HepG2 (cell line): ENCODE results near the gene SIMC1. TPM values are rescaled to one million over a fixed set of nuclear protein-coding genes. Genes with fewer than 3 reads are reported as not detected.

Experiments used
- ATAC-seq: fragments of 200-7000 bp; cut with Tn5 transposase; 3 replicates; pipeline ENCODE4 v1.9.1; 2020; ENCODE audit warnings: mild to moderate bottlenecking, moderate library complexity
- BruUV-seq: library from RNA; stranded (reverse); fragments of 400-500 nt; replicated peaks from 2 replicates; lab custom pipeline; 2021; lab: Mats Ljungman, UMichigan
- CTCF ChIA-PET: fragments of 300-600 bp; formaldehyde crosslinking; extraction: SDS; loops from one replicate; lab custom pipeline; 2021; ENCODE audit warnings: low total read pairs, inconsistent platforms, low intra/inter-chr PET ratio; lab: Yijun Ruan, JAX
- POLR2A ChIA-PET: fragments of 350-600 bp; sonication (Branson Sonifier 250); formaldehyde crosslinking; loops from one replicate; lab custom pipeline; 2020; ENCODE audit warnings: antibody characterized with exemption, inconsistent platforms; lab: Yijun Ruan, JAX
- DNase-seq: peaks from one replicate; pipeline ENCODE4 v3.0.0-alpha.2; 2015; ENCODE audit warnings: low spot score
- FAIRE-seq: peaks from 3 replicates; lab custom pipeline; 2011; peaks lifted over from hg19 to GRCh38; lab: Jason Lieb, UNC
- H2AFZ ChIP-seq: one replicate; pipeline ENCODE4 v1.6.1; 2011; ENCODE audit warnings: low read length, inconsistent platforms
- H3K27ac ChIP-seq: fragments of 300-600 bp; 3 replicates; pipeline ENCODE4 v1.8.0; 2011; ENCODE audit warnings: mixed run types, mild to moderate bottlenecking, mixed read lengths, low read length, inconsistent platforms; ENCODE audit not compliant: insufficient read depth; ENCODE audit errors: extremely low read length
- H3K27me3 ChIP-seq, 2 experiments: fragments of 200-600 bp in 1 of 2; 2 replicates in 1 of 2; 3 replicates in 1 of 2; pipeline versions ENCODE4 v1.6.0 to v1.8.0; 2011; ENCODE audit warnings: low read length in 2 of 2, mild to moderate bottlenecking in 2 of 2, moderate library complexity in 2 of 2, inconsistent platforms in 1 of 2; ENCODE audit not compliant: insufficient read depth in 2 of 2, control insufficient read depth in 1 of 2
- H3K36me3 ChIP-seq, 2 experiments: fragments of 200-600 bp in 1 of 2; replicated peaks in 1 of 2; 2 replicates in 1 of 2; 3 replicates in 1 of 2; pipeline versions ENCODE4 v1.5.1 to v1.8.0; 2011; ENCODE audit warnings: low read length in 2 of 2, inconsistent platforms in 1 of 2; ENCODE audit not compliant: insufficient read depth in 2 of 2, control insufficient read depth in 1 of 2
- H3K4me1 ChIP-seq: 2 replicates; pipeline ENCODE4 v1.5.1; 2012; ENCODE audit warnings: low read length, inconsistent platforms; ENCODE audit not compliant: insufficient read depth
- H3K4me2 ChIP-seq: 2 replicates; pipeline ENCODE4 v1.6.0; 2011; ENCODE audit warnings: low read depth, low read length, inconsistent platforms
- H3K4me3 ChIP-seq, 3 experiments: fragments of 200-600 bp in 1 of 3; sonication (generic), shearing (Covaris generic) in 1 of 3; replicated peaks in 1 of 3; 2 replicates each; pipeline ENCODE4 v1.5.1; 2011 to 2016; ENCODE audit warnings: low read length in 3 of 3, inconsistent platforms in 2 of 3, low read depth in 2 of 3, mild to moderate bottlenecking in 2 of 3, control low read depth in 1 of 3, mixed read lengths in 1 of 3; ENCODE audit not compliant: insufficient read depth in 1 of 3
- H3K79me2 ChIP-seq: one replicate; pipeline ENCODE4 v1.6.1; 2011; ENCODE audit warnings: low read length, inconsistent platforms; ENCODE audit not compliant: insufficient read depth
- H3K9ac ChIP-seq: 2 replicates; pipeline ENCODE4 v1.6.0; 2011; ENCODE audit warnings: mild to moderate bottlenecking, low read depth, low read length, inconsistent platforms; ENCODE audit not compliant: insufficient read depth
- H3K9me3 ChIP-seq: 2 replicates; pipeline ENCODE4 v1.5.1; 2012; ENCODE audit warnings: mild to moderate bottlenecking, low read length
- H4K20me1 ChIP-seq: 2 replicates; pipeline ENCODE4 v1.6.0; 2011; ENCODE audit warnings: inconsistent platforms, mild to moderate bottlenecking, low read length, moderate library complexity; ENCODE audit not compliant: insufficient read depth
- KDM5A ChIP-seq: fragments of 200-600 bp; sonication (generic); IDR thresholded peaks from 2 replicates; pipeline ENCODE4 v1.7.0; 2018; ENCODE audit warnings: antibody characterized with exemption, mild to moderate bottlenecking, low read length, borderline replicate concordance
- SIN3B ChIP-seq: fragments of 150-350 bp; IDR thresholded peaks from 2 replicates; pipeline ENCODE4 v1.6.1; 2014; ENCODE audit warnings: low read length
- STAG1 ChIP-seq: sonication (generic); formaldehyde crosslinking; IDR thresholded peaks from 2 replicates; pipeline ENCODE4 v1.4.0; 2020; ENCODE audit warnings: missing genetic modification reagents
- TBL1XR1 ChIP-seq: fragments of 150-350 bp; IDR thresholded peaks from 2 replicates; pipeline ENCODE4 v1.6.1; 2014; ENCODE audit warnings: borderline replicate concordance, low read length; ENCODE audit not compliant: partially characterized antibody
- TEAD2 ChIP-seq: sonication (generic); formaldehyde crosslinking; IDR thresholded peaks from 2 replicates; pipeline ENCODE4 v1.9.0; 2021; ENCODE audit warnings: missing genetic modification reagents
- ZNF251 ChIP-seq: sonication (generic); formaldehyde crosslinking; IDR thresholded peaks from 2 replicates; pipeline ENCODE4 v1.9.0; 2021; ENCODE audit warnings: mild to moderate bottlenecking, missing genetic modification reagents
- ZNF570 ChIP-seq: sonication (generic); formaldehyde crosslinking; IDR thresholded peaks from 2 replicates; pipeline ENCODE4 v1.4.0; 2020; ENCODE audit warnings: mild to moderate bottlenecking, missing genetic modification reagents, borderline replicate concordance
- WGBS: methylation state at CpG from one replicate; pipeline ENCODE4 v1.1.6; 2017; ENCODE audit warnings: low lambda C conversion rate; 5-methylcytosine and 5-hydroxymethylcytosine counted together
- in situ Hi-C: cut with HindIII; loops from 2 replicates; pipeline ENCODE4 v1.10.0; 2017; ENCODE audit warnings: low pct_unique_long_range_greater_than_20kb; ENCODE audit not compliant: extremely low pct_ligation_motif_present
- intact Hi-C: fragments of 100-400 bp; cut with micrococcal nuclease; formaldehyde crosslinking; loops from one replicate; pipeline ENCODE4 v1.10.0; 2022; ENCODE audit not compliant: unreplicated experiment
- polyA plus RNA-seq, 8 experiments: library from polyadenylated mRNA; depleted of rRNA in 3 of 8; stranded (reverse) in 7 of 8; unstranded in 1 of 8; fragments of >200 nt; fragmentation: Illumina TruSeq in 4 of 8; extraction: Trizol in 4 of 8; gene quantifications; 2 replicates each; pipeline versions ENCODE4 v1.2.1 to v1.2.3, GENCODE V29; 2011 to 2016; ENCODE audit warnings: low read depth in 4 of 8, missing spikeins in 1 of 8, mixed read lengths in 1 of 8; ENCODE audit not compliant: insufficient read depth in 1 of 8
- total RNA-seq, 5 experiments: library from RNA; depleted of rRNA; stranded (reverse); fragments of >200 nt; fragmentation: Illumina TruSeq; extraction: Trizol; gene quantifications; 2 replicates each; pipeline ENCODE4 v1.2.3, GENCODE V29; 2016; ENCODE audit warnings: low read depth in 1 of 5
- TF ChIP-seq, protein P1 (sequence below): IDR thresholded peaks from 2 replicates; pipeline ENCODE4 v1.6.1; 2012; ENCODE audit warnings: low read length, improper control_type of control experiment
- TF ChIP-seq, protein P2 (sequence below): sonication (generic); formaldehyde crosslinking; IDR thresholded peaks from 2 replicates; pipeline ENCODE4 v1.4.0; 2020; ENCODE audit warnings: missing genetic modification reagents
- TF ChIP-seq, protein P3 (sequence below), 2 experiments: fragments of 450-650 bp in 1 of 2; sonication (generic) in 1 of 2; formaldehyde crosslinking in 1 of 2; IDR thresholded peaks; 2 replicates each; pipeline versions ENCODE4 v1.6.1 to v1.8.0; 2016 to 2022; ENCODE audit warnings: antibody characterized with exemption in 1 of 2, mild to moderate bottlenecking in 1 of 2, missing genetic modification reagents in 1 of 2

Gene SIMC1
- total and polyA plus RNA-seq, 2 of the 13 experiments (the other 11 are each of a cell fraction or from before 2014, with no cell fraction given): 5.4 to 6.8 TPM

DNA sequence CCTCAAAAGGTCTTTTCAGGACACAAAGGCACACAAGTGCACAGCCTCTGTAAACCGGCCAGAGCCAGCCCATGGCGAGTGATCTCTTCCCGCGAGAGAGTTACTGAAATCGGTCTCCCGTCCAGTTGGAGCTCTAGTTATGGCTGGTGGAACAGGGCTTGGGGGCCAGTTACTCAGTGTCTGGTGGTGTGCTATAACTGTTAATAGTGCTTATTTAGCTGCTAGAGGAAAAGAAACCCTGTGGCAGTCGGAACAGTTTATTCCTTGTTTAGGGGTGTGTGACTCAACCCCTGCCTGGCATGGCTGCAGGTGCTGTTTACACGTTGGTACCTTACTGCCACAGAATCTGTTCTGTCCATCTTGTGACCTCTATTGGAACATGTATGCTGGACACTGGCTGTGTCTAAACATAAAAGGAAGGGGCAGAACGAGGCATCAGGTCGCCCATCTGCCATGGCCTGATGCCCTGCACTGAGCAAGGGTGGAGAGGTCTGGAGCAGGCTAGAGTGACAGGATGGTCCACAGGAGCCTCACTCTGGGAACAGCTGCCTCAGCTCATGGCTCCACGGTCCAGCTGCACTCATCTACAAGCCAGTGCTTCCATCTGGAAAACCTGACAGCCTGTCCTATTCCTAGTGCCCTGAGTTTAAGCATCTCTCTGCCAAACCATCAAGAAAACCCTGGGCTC lies 49.6 kb upstream of the SIMC1 start:
- peaks cover 2 to 14% of the 10 kb centered on the region in 2 experiments; a peak in 2 of 5 replicates for H3K27me3 ChIP-seq
- BruUV-seq: no TSS peak
- no peak overlapping the region for H3K4me3 ChIP-seq
- TF ChIP-seq, protein P1, sequence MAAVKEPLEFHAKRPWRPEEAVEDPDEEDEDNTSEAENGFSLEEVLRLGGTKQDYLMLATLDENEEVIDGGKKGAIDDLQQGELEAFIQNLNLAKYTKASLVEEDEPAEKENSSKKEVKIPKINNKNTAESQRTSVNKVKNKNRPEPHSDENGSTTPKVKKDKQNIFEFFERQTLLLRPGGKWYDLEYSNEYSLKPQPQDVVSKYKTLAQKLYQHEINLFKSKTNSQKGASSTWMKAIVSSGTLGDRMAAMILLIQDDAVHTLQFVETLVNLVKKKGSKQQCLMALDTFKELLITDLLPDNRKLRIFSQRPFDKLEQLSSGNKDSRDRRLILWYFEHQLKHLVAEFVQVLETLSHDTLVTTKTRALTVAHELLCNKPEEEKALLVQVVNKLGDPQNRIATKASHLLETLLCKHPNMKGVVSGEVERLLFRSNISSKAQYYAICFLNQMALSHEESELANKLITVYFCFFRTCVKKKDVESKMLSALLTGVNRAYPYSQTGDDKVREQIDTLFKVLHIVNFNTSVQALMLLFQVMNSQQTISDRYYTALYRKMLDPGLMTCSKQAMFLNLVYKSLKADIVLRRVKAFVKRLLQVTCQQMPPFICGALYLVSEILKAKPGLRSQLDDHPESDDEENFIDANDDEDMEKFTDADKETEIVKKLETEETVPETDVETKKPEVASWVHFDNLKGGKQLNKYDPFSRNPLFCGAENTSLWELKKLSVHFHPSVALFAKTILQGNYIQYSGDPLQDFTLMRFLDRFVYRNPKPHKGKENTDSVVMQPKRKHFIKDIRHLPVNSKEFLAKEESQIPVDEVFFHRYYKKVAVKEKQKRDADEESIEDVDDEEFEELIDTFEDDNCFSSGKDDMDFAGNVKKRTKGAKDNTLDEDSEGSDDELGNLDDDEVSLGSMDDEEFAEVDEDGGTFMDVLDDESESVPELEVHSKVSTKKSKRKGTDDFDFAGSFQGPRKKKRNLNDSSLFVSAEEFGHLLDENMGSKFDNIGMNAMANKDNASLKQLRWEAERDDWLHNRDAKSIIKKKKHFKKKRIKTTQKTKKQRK: no peak
- no peak for TF ChIP-seq KDM5A
- no peak for TF ChIP-seq ZNF570 (CRISPR knock-in tag)
- TF ChIP-seq, protein P2, sequence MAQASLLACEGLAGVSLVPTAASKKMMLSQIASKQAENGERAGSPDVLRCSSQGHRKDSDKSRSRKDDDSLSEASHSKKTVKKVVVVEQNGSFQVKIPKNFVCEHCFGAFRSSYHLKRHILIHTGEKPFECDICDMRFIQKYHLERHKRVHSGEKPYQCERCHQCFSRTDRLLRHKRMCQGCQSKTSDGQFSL (CRISPR knock-in tag): no peak
- TF ChIP-seq ZNF251 (CRISPR knock-in tag): no peak
- no peak for TF ChIP-seq TEAD2
- TF ChIP-seq SIN3B: no peak
- TF ChIP-seq TBL1XR1: no peak
- TF ChIP-seq STAG1 (CRISPR knock-in tag): no peak
- TF ChIP-seq, protein P3, sequence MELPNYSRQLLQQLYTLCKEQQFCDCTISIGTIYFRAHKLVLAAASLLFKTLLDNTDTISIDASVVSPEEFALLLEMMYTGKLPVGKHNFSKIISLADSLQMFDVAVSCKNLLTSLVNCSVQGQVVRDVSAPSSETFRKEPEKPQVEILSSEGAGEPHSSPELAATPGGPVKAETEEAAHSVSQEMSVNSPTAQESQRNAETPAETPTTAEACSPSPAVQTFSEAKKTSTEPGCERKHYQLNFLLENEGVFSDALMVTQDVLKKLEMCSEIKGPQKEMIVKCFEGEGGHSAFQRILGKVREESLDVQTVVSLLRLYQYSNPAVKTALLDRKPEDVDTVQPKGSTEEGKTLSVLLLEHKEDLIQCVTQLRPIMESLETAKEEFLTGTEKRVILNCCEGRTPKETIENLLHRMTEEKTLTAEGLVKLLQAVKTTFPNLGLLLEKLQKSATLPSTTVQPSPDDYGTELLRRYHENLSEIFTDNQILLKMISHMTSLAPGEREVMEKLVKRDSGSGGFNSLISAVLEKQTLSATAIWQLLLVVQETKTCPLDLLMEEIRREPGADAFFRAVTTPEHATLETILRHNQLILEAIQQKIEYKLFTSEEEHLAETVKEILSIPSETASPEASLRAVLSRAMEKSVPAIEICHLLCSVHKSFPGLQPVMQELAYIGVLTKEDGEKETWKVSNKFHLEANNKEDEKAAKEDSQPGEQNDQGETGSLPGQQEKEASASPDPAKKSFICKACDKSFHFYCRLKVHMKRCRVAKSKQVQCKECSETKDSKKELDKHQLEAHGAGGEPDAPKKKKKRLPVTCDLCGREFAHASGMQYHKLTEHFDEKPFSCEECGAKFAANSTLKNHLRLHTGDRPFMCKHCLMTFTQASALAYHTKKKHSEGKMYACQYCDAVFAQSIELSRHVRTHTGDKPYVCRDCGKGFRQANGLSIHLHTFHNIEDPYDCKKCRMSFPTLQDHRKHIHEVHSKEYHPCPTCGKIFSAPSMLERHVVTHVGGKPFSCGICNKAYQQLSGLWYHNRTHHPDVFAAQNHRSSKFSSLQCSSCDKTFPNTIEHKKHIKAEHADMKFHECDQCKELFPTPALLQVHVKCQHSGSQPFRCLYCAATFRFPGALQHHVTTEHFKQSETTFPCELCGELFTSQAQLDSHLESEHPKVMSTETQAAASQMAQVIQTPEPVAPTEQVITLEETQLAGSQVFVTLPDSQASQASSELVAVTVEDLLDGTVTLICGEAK (IDR thresholded peaks at IDR 0.05): no peak
- TF ChIP-seq, protein P3 (CRISPR knock-in tag; IDR thresholded peaks at IDR 0.05): no peak
- H3K79me2 ChIP-seq: no peaks in the 10 kb centered on the region
- H3K4me2 ChIP-seq: no peak overlapping the region
- H3K4me1 ChIP-seq: peaks cover 12% of the 10 kb centered on the region
- no peak overlapping the region for H3K27ac ChIP-seq
- H4K20me1 ChIP-seq: no peaks in the 10 kb centered on the region
- 49% methylated on average over 10 of the region's 11 CpGs for WGBS
- no peak for DNase-seq
- intact Hi-C loops (no loop called here), in situ Hi-C loops (no loop called here)
- no peak for ATAC-seq
- no peaks in the 10 kb centered on the region for H3K36me3 ChIP-seq
- H3K9ac ChIP-seq: no peak overlapping the region
- ChIA-PET CTCF (no interaction called here), POLR2A (no interaction called here)
- H3K9me3 ChIP-seq: no peaks in the 10 kb centered on the region
- H2AFZ ChIP-seq: no peak overlapping the region
- no peak for FAIRE-seq
